ENCODE data around the gene GLI1.

DNA sequence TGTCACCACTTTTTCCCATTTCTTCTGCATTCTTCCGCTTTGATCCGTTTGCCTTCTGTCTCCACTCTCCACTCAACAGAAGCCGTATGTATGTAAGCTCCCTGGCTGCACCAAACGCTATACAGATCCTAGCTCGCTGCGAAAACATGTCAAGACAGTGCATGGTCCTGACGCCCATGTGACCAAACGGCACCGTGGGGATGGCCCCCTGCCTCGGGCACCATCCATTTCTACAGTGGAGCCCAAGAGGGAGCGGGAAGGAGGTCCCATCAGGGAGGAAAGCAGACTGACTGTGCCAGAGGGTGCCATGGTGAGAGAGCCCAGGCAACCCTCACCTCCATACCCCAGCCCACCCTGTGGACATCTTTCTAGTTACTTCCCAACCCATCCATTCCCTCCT lies 8.3 kb downstream of the GLI1 start:
- TF ChIP-seq, protein P1, sequence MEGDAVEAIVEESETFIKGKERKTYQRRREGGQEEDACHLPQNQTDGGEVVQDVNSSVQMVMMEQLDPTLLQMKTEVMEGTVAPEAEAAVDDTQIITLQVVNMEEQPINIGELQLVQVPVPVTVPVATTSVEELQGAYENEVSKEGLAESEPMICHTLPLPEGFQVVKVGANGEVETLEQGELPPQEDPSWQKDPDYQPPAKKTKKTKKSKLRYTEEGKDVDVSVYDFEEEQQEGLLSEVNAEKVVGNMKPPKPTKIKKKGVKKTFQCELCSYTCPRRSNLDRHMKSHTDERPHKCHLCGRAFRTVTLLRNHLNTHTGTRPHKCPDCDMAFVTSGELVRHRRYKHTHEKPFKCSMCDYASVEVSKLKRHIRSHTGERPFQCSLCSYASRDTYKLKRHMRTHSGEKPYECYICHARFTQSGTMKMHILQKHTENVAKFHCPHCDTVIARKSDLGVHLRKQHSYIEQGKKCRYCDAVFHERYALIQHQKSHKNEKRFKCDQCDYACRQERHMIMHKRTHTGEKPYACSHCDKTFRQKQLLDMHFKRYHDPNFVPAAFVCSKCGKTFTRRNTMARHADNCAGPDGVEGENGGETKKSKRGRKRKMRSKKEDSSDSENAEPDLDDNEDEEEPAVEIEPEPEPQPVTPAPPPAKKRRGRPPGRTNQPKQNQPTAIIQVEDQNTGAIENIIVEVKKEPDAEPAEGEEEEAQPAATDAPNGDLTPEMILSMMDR (IDR thresholded peaks at IDR 0.05): no peak
- TF ChIP-seq POLR2A (IDR thresholded peaks at IDR 0.05): no peak
